GM18505 (cell line): Measurements from ENCODE around the gene PELO.

ENCODE experiments used
- ATAC-seq: cut with Tn5 transposase; IDR thresholded peaks from one replicate; pipeline ENCODE4 v1.9.1; 2021; ENCODE audit not compliant: unreplicated experiment
- POLR2A ChIP-seq: IDR thresholded peaks from 4 replicates; pipeline ENCODE4 v1.6.1; 2011; ENCODE audit warnings: borderline replicate concordance; ENCODE audit not compliant: insufficient read depth, insufficient read length; ENCODE audit errors: extremely low read depth

Gene PELO

GRCh38 chr5:52834320-52834719 lies 46.6 kb downstream of the PELO start:
- TF ChIP-seq POLR2A: no peak
- ATAC-seq: no peak

GRCh38 chr5:52837068-52837467 lies 49.4 kb downstream of the PELO start:
- TF ChIP-seq POLR2A: no peak
- no peak for ATAC-seq
